HG02623 (cell line): ENCODE data around the gene SNTG2.
"Not testable (repeated sequence)": the region's sequence is repeated elsewhere in the genome, so short reads cannot be mapped to it uniquely, and the experiment has no call there.

Source experiments
- ATAC-seq: cut with Tn5 transposase; IDR thresholded peaks from one replicate; pipeline ENCODE4 v1.9.1; 2021; ENCODE audit warnings: moderate library complexity; ENCODE audit not compliant: unreplicated experiment

SNTG2 gene

GRCh38 chr2:950080-950966 is at the start of gene SNTG2:
Gene SNTG2, plus strand, starts transcription at chr2:950849. Its CDS starts 148 bp downstream, at chr2:950997.
- ATAC-seq: no peak

- ATAC-seq: no peak
Observed at GRCh38 chr2:902584-902983, 48.1 kb upstream of the SNTG2 start.

GRCh38 chr2:903223-903900 is 47.3 kb upstream of the SNTG2 start:
- no peak for ATAC-seq

GRCh38 chr2:904246-905024 is 46.2 kb upstream of the SNTG2 start:
- ATAC-seq: no peak

- ATAC-seq: no peak
Observed at GRCh38 chr2:905091-905832, 45.4 kb upstream of the SNTG2 start.

- no peak for ATAC-seq
Observed at GRCh38 chr2:905833-906140, 44.9 kb upstream of the SNTG2 start.

GRCh38 chr2:907706-908105 is 42.9 kb upstream of the SNTG2 start:
- no peak for ATAC-seq

GRCh38 chr2:908568-908967 is 42.1 kb upstream of the SNTG2 start:
- no peak for ATAC-seq

- not testable (repeated sequence) for ATAC-seq
Observed at GRCh38 chr2:909764-910379, 40.8 kb upstream of the SNTG2 start.

- ATAC-seq: no peak
Observed at GRCh38 chr2:910698-911097, 40.0 kb upstream of the SNTG2 start.

GRCh38 chr2:915979-916378 is 34.7 kb upstream of the SNTG2 start:
- no peak for ATAC-seq

- ATAC-seq: no peak
Observed at GRCh38 chr2:916935-917334, 33.7 kb upstream of the SNTG2 start.

- ATAC-seq: no peak
Observed at GRCh38 chr2:919672-920071, 31.0 kb upstream of the SNTG2 start.

GRCh38 chr2:920573-920972 is 30.1 kb upstream of the SNTG2 start:
- no peak for ATAC-seq

- no peak for ATAC-seq
Observed at GRCh38 chr2:920999-921398, 29.6 kb upstream of the SNTG2 start.

GRCh38 chr2:922185-922584 is 28.5 kb upstream of the SNTG2 start:
- no peak for ATAC-seq

GRCh38 chr2:923832-924601 is 26.6 kb upstream of the SNTG2 start:
- no peak for ATAC-seq

GRCh38 chr2:924701-925100 is 25.9 kb upstream of the SNTG2 start:
- ATAC-seq: no peak

GRCh38 chr2:925309-925708 is 25.3 kb upstream of the SNTG2 start:
- no peak for ATAC-seq

- no peak for ATAC-seq
Observed at GRCh38 chr2:925711-926110, 24.9 kb upstream of the SNTG2 start.
